ENCODE data around the gene RIN1.
"Not testable (repeated sequence)": the region's sequence is repeated elsewhere in the genome, so short reads cannot be mapped to it uniquely, and the experiment has no call there.

The RIN1 gene

GRCh38 chr11:66363805-66364535 lies 27.7 kb upstream of the RIN1 start:
- H3K36me3 Mint-ChIP-seq, result peaks cover 2% of the 10 kb centered on the region
- no peaks in the 10 kb centered on the region for H3K27me3 Mint-ChIP-seq
- DNase-seq (ENCODE audit: low spot score in 2 of 2), result peak; percentile 46
- ATAC-seq (ENCODE audit: low read depth), result peak; percentile 41
- H3K4me3 Mint-ChIP-seq, result no peak overlapping the region
- H3K9me3 Mint-ChIP-seq, result no peaks in the 10 kb centered on the region
- H3K27ac Mint-ChIP-seq, result no peak overlapping the region
- peaks cover 2% of the 10 kb centered on the region for H3K4me1 Mint-ChIP-seq

DNA sequence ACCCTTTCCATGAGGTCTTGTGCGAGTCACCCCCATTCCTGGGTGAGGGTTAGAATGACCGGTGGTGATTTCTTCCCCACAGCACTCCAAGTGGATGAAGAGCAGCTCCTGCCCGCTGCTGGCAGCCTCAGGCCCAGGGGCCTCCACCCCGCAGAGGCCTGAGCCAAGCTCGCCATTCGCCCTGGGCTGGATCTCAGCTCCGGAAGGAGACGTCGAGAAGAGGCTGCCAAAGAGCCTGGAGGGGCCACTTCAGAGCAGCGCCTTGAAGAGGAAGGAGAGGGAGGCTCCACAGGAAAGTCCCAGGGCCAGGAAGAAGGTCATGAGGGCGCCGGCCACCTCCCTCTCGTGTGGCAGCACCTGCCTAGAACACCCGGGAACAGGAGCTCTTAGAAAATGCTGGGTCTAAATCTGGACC lies 27.0 kb upstream of the RIN1 start:
- H3K27ac Mint-ChIP-seq, result no peak overlapping the region
- H3K36me3 Mint-ChIP-seq, result peaks cover 2% of the 10 kb centered on the region
- no peak overlapping the region for H3K4me3 Mint-ChIP-seq
- ATAC-seq (ENCODE audit: low read depth), result no peak
- no peaks in the 10 kb centered on the region for H3K27me3 Mint-ChIP-seq
- H3K9me3 Mint-ChIP-seq, result no peaks in the 10 kb centered on the region
- no peaks in the 10 kb centered on the region for H3K4me1 Mint-ChIP-seq
- no peak for DNase-seq (ENCODE audit: low spot score in 2 of 2)

GRCh38 chr11:66362481-66363147 lies 26.4 kb upstream of the RIN1 start:
- H3K27me3 Mint-ChIP-seq, result no peaks in the 10 kb centered on the region
- H3K9me3 Mint-ChIP-seq, result no peaks in the 10 kb centered on the region
- H3K27ac Mint-ChIP-seq, result no peak overlapping the region
- ATAC-seq (ENCODE audit: low read depth), result no peak
- H3K4me1 Mint-ChIP-seq, result no peaks in the 10 kb centered on the region
- no peak for DNase-seq (ENCODE audit: low spot score in 2 of 2)
- no peak overlapping the region for H3K4me3 Mint-ChIP-seq
- H3K36me3 Mint-ChIP-seq, result peaks cover 2% of the 10 kb centered on the region

DNA sequence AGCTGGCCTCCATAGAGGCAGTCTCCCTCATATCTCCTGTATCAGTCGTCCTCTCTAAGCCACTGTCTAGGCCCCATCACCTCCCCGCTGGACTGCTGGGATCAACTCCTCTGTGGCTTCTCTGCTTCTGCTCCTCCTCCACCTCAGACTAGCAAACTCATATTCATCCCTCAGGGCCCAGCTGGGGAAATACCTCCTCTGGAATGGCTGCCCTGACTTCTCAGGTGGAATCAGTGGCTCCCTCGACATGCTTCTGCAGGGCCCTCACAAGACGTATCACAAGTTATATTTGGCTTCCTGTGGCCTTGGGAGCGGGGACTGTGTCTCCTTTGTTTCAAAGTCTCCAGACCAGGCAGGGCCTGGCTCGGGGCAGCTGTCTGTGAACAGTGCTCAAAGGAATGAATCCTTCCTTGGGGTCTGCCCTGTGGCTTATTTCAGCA lies 25.3 kb upstream of the RIN1 start:
- DNase-seq (ENCODE audit: low spot score in 2 of 2) (no peak), ATAC-seq (ENCODE audit: low read depth) (no peak)
- Mint-ChIP-seq H3K36me3 (peaks cover 2% of the 10 kb centered on the region), H3K9me3 (no peaks in the 10 kb centered on the region), H3K4me1 (no peaks in the 10 kb centered on the region), H3K27ac (no peak overlapping the region), H3K4me3 (no peak overlapping the region), H3K27me3 (no peaks in the 10 kb centered on the region)

DNA sequence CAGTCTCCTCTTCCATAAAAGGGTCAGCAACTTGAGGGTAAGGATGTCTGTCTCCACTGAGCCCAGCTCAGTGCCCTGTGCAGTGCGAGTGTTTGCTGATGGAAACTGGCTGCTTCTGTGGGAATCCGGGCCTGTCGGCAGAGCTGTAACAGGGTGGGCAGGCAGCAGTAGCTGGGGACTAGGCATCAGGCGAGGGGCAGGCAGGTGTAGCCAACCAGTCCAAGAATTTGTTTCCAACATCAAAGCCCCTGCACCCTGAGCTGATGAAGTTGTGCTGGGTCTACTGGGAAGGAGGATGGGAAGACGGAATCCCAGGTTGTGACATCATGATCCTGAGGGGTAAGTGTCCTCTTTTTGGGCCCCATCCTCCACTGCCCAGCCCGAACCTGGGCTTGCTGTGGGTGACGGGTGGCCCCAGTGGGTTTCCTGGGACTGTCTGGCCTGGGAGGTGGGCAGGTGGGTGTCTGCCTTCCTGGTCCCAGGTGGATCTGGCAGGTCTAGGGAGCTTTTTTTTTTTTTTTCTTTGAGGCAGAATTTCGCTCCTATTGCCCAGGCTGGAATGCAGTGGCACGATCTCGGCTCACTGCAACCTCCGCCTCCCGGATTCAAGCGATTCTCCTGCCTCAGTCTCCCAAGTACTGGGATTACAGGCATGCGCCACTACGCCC lies 24.3 kb upstream of the RIN1 start:
- H3K27ac Mint-ChIP-seq, result no peak overlapping the region
- H3K4me3 Mint-ChIP-seq, result no peak overlapping the region
- H3K4me1 Mint-ChIP-seq, result no peaks in the 10 kb centered on the region
- no peaks in the 10 kb centered on the region for H3K9me3 Mint-ChIP-seq
- H3K27me3 Mint-ChIP-seq, result no peaks in the 10 kb centered on the region
- no peak for DNase-seq (ENCODE audit: low spot score in 2 of 2)
- peaks cover 3% of the 10 kb centered on the region for H3K36me3 Mint-ChIP-seq
- ATAC-seq (ENCODE audit: low read depth), result no peak

GRCh38 chr11:66359662-66360087 lies 23.4 kb upstream of the RIN1 start:
- ATAC-seq (ENCODE audit: low read depth) (no peak), DNase-seq (ENCODE audit: low spot score in 2 of 2) (no peak)
- H3K27me3 Mint-ChIP-seq, result no peaks in the 10 kb centered on the region
- H3K9me3 Mint-ChIP-seq, result no peaks in the 10 kb centered on the region
- H3K4me3 Mint-ChIP-seq, result no peak overlapping the region
- no peaks in the 10 kb centered on the region for H3K4me1 Mint-ChIP-seq
- peaks cover 4% of the 10 kb centered on the region for H3K36me3 Mint-ChIP-seq
- H3K27ac Mint-ChIP-seq, result no peak overlapping the region

GRCh38 chr11:66350560-66351235 lies 14.5 kb upstream of the RIN1 start:
- not testable (repeated sequence) for H3K4me1 Mint-ChIP-seq; H3K27ac Mint-ChIP-seq; DNase-seq (ENCODE audit: low spot score in 2 of 2); H3K9me3 Mint-ChIP-seq; H3K4me3 Mint-ChIP-seq; ATAC-seq (ENCODE audit: low read depth); H3K27me3 Mint-ChIP-seq; H3K36me3 Mint-ChIP-seq

DNA sequence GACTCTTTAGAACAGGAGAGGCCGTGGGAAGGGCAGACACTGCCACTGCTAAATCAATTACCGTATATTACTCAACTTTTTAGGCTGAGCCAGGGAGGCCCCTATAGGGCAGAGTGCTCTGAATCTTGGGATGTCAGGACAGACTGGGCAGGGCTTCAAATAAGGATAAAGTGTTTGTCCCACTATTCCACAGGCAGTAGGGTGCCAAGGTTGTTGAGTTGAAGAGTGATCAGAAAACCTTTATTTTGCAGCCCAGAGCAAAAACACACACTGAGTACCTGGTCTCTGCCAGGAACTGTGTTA lies 12.8 kb upstream of the RIN1 start:
- Mint-ChIP-seq H3K27ac (no peak overlapping the region), H3K36me3 (peaks cover 3% of the 10 kb centered on the region), H3K4me1 (peaks cover 16% of the 10 kb centered on the region), H3K27me3 (no peaks in the 10 kb centered on the region), H3K9me3 (no peaks in the 10 kb centered on the region), H3K4me3 (peak overlapping the region; percentile 24)
- DNase-seq (ENCODE audit: low spot score in 2 of 2) (no peak), ATAC-seq (ENCODE audit: low read depth) (no peak)

DNA sequence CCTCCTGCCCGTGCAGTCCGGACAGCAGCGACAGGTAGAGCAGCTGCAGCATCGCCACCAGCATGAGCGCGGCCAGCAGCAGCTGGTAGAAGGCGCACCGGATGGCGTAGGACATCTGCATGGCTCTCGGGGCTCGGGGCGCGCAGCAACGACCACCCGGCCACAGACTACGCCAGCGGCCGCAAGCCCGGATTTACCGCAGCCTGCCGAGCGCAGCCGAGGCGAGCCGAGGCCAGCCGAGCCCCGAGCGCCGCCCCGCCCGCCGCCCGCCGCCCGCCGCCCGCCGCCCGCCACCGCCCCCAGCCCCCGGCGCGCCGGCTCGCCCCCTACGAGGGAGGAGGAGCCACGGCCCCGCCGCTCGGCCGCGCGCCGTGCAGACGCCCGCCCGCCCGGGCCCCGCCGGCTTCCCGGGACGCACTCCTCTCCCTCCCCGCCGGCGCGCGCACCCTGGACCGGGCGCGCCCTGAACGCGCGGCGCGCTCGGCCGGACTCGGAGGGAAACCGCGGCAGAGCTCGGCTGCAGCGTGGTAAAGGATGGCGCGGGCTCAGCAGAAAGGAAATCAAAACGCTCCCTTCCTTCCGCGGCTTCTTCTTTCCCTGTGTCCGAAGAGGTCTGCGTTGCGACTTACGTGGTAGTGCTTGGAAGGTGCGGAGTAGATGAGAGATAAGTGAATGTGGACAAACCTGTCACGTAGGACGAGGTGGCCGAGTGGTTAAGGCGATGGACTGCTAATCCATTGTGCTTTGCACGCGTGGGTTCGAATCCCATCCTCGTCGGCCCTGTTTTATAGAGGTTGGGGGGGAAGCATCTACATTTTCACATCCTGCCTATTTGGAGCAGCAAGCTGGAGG lies 11.4 kb upstream of the RIN1 start, which contains the start of gene B4GAT1:
B4GAT1 (minus strand) TSS at position 205 of the 852 bp plus-strand sequence; CDS start at position 121, 84 bp downstream.
- H3K4me1 Mint-ChIP-seq, result peaks cover 26% of the 10 kb centered on the region
- no peaks in the 10 kb centered on the region for H3K27me3 Mint-ChIP-seq
- H3K27ac Mint-ChIP-seq, result peak within 1 kb of the TSS; percentile 99
- DNase-seq (ENCODE audit: low spot score in 2 of 2) (peak; percentile 74 to 75), ATAC-seq (ENCODE audit: low read depth) (peak; percentile 34)
- no peaks in the 10 kb centered on the region for H3K9me3 Mint-ChIP-seq
- peaks cover 8% of the 10 kb centered on the region for H3K36me3 Mint-ChIP-seq
- peak within 1 kb of the TSS; percentile 97 for H3K4me3 Mint-ChIP-seq

DNA sequence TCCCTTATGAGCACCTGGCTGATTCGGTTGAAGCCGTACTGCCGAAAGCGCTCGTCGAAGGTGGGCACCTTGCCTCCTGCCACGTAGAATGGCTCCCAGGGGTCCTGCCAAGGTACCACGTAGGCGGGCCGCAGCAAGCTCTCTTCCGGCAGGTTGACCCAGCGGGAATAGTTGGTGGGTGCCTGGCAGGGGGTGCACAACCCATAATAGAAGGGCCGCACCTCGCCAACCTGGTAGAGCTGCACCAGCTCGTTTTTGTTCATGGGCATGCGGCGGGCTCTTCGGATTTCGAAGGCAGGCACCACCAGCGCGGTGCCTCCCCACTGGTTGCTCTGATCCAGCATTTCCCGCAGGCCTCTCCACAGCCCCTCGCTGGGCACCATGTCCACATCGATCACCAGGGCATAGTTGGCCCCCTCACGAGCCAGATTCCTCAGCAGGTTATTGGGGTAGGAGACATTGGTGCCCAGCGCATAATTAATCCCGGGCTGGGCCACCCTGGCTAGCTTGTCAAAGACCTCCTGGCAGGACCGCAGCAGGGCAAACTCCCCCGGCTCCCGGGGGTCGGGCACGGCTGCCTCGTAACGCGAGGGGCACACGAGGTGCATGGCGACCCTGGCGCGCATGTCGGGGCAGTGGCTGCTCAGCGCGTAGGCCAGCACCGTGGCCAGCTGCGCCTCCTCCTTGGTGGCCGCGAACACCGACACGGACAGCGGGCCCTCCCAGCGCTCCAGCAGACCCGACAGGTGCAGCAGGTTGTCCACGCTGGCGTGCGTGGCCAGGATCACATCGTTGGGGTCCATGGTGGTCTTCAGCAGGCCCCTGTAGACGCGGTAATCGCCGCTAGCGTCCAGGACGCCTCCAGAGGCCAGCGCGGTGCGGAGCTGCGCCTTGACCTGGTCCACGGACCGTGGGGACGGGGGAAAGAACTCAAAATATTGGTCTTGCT lies 10.5 kb upstream of the RIN1 start:
- Mint-ChIP-seq H3K4me1 (peaks cover 30% of the 10 kb centered on the region), H3K4me3 (peak overlapping the region; percentile 97), H3K36me3 (peaks cover 12% of the 10 kb centered on the region), H3K27me3 (no peaks in the 10 kb centered on the region), H3K27ac (peak overlapping the region; percentile 98), H3K9me3 (no peaks in the 10 kb centered on the region)
- DNase-seq (ENCODE audit: low spot score in 2 of 2) (no peak), ATAC-seq (ENCODE audit: low read depth) (no peak)

- DNase-seq (ENCODE audit: low spot score in 2 of 2) (no peak), ATAC-seq (ENCODE audit: low read depth) (peak; percentile 10)
- Mint-ChIP-seq H3K27me3 (no peaks in the 10 kb centered on the region), H3K36me3 (peaks cover 18% of the 10 kb centered on the region), H3K27ac (peak overlapping the region; percentile 98), H3K9me3 (no peaks in the 10 kb centered on the region), H3K4me1 (peaks cover 35% of the 10 kb centered on the region), H3K4me3 (peak overlapping the region; percentile 97)
Measured at GRCh38 chr11:66345316-66345649, 9.0 kb upstream of the RIN1 start.

- peaks cover 35% of the 10 kb centered on the region for H3K4me1 Mint-ChIP-seq
- H3K4me3 Mint-ChIP-seq, result peak within 1 kb of the TSS; percentile 97
- H3K27me3 Mint-ChIP-seq, result no peaks in the 10 kb centered on the region
- H3K27ac Mint-ChIP-seq, result peak within 1 kb of the TSS; percentile 98
- DNase-seq (ENCODE audit: low spot score in 2 of 2), result peak; percentile 89 to 92
- ATAC-seq (ENCODE audit: low read depth), result peak; percentile 87
- H3K36me3 Mint-ChIP-seq, result peaks cover 18% of the 10 kb centered on the region
- H3K9me3 Mint-ChIP-seq, result no peaks in the 10 kb centered on the region
Measured at GRCh38 chr11:66344550-66345315, 8.5 kb upstream of the RIN1 start, which contains the start of gene BRMS1. TSS of gene BRMS1 (minus strand) at chr11:66345104. CDS start at chr11:66342234, 2,870 bp downstream.
